ENCODE measurements around the gene CYP2S1. TPM values are rescaled to one million over a fixed set of nuclear protein-coding genes. Genes with fewer than 3 reads are reported as not detected.
A peak's percentile ranks its signal among the peaks of the same experiment; 100 is the strongest.

Gene CYP2S1
- total and polyA plus RNA-seq, 2 experiments from 2014 or later = not detected

DNA sequence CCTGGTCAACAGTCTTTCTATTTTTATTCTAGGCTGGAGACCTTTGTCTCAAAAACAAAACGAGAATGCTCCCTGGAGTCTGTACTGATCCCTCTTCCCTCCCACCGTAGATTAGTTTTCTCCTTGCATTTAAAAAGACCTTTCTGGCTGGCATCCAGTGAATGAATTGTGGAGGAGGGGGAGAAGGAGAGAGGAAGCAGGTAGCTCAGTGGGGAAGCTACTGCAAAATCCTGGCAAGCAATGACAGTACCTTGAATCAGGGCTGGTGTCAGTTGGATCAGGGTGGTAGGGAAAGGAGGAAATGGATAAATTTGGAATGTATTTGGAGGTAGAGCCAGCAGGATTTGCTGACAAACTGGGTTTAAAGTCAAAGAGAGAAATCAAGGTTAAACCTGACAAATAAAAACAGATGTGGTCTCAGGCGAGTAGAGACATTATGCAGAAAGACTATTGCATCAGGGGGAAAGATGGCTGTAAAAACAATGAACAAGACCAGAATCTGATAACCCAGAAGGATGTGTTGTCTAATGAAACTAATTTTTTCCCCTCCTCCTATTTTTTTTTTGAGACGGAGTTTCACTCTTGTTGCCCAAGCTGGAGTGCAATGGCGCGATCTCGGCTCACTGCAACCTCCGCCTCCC lies 3.5 kb upstream of the CYP2S1 start:
- Histone ChIP-seq H3K79me2 (ENCODE audit: insufficient read depth) (no peaks in the 10 kb centered on the region), H3K4me3 (no peak overlapping the region), H3K4me2 (ENCODE audit: unreplicated experiment) (no peak overlapping the region), H4K20me1 (ENCODE audit: insufficient read depth) (no peaks in the 10 kb centered on the region), H3K9ac (no peak overlapping the region), H3K4me1 (ENCODE audit: insufficient read depth) (no peaks in the 10 kb centered on the region), H3K9me2 (ENCODE audit: insufficient read depth) (no peaks in the 10 kb centered on the region), H3K27me3 (replicated peaks; ENCODE audit: insufficient read depth) (peaks cover 49% of the 10 kb centered on the region), H3K27ac (no peak overlapping the region), H3K9me3 (ENCODE audit: low read depth) (no peaks in the 10 kb centered on the region), H3K36me3 (ENCODE audit: low read depth) (no peaks in the 10 kb centered on the region), H3F3A (ENCODE audit: insufficient read depth) (no peaks in the 10 kb centered on the region), H2AFZ (no peak overlapping the region)
- in situ Hi-C loops (cut with MboI) = no loop called here
- 44% methylated on average over 8 of the region's 8 CpGs for WGBS, 2 experiments (ENCODE audit: low coverage in 1 of 2, low lambda C conversion rate in 2 of 2, missing lambda C conversion rate in 2 of 2)
- no peak for DNase-seq
- TF ChIP-seq EZH2phosphoT487 (IDR thresholded peaks at IDR 0.05; ENCODE audit: insufficient read depth, low read depth) (no peak), EZH2 (IDR thresholded peaks at IDR 0.05; ENCODE audit: insufficient read depth, poor library complexity, severe bottlenecking) (no peak)

DNA sequence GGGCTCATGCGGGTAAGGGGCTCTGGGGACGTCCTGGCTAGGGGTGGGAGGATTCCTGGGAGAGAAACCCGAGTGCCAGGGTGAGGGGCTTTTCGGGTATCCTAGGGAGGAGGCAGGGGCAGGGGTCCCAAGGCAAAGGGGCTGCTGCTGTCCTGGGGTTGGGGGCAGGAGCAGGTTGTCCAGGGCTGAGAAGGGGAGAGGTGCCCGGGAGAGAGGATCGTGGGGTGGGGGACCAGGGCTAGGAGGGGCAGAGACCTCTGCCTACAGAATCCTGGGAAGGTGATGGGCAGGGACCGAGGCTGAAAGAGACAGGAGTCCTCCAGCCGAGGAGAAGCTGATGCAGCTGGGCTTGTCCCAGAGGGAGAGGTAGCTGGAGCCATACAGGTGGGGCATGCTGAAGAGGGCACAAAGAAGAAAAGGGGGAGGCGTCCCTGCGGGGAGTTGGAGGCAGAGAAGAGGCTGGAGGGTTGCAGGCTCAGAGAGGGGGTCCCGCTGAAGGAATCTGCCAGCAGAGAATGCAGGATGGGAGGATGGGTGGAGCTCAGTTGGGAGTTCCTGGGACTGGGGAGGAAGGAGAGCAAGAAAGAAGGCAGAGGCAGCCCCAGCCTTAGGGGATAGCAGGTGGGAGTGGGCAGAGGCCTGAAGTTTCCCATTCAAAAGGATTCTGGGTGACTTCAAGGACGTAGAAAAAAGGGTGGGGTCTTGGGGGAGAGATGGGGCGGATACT lies 574 bp downstream of the CYP2S1 start:
- Histone ChIP-seq H3K9ac (no peak overlapping the region), H3K27ac (no peak overlapping the region), H3K36me3 (ENCODE audit: low read depth) (no peaks in the 10 kb centered on the region), H4K20me1 (ENCODE audit: insufficient read depth) (no peaks in the 10 kb centered on the region), H3K79me2 (ENCODE audit: insufficient read depth) (no peaks in the 10 kb centered on the region), H3K4me1 (ENCODE audit: insufficient read depth) (no peaks in the 10 kb centered on the region), H3K4me3 (no peak overlapping the region), H2AFZ (no peak overlapping the region), H3K9me3 (ENCODE audit: low read depth) (no peaks in the 10 kb centered on the region), H3K9me2 (ENCODE audit: insufficient read depth) (no peaks in the 10 kb centered on the region), H3F3A (ENCODE audit: insufficient read depth) (no peaks in the 10 kb centered on the region), H3K27me3 (replicated peaks; ENCODE audit: insufficient read depth) (peaks cover 44% of the 10 kb centered on the region), H3K4me2 (ENCODE audit: unreplicated experiment) (no peak overlapping the region)
- no peak for DNase-seq
- 29 to 36% methylated on average over 12 to 13 of the region's 13 CpGs for WGBS, 2 experiments (ENCODE audit: low coverage in 1 of 2, low lambda C conversion rate in 2 of 2, missing lambda C conversion rate in 2 of 2)
- TF ChIP-seq EZH2phosphoT487 (IDR thresholded peaks at IDR 0.05; ENCODE audit: insufficient read depth, low read depth) (no peak), EZH2 (IDR thresholded peaks at IDR 0.05; ENCODE audit: insufficient read depth, poor library complexity, severe bottlenecking) (no peak)
- in situ Hi-C loops (cut with MboI) = no loop called here

DNA sequence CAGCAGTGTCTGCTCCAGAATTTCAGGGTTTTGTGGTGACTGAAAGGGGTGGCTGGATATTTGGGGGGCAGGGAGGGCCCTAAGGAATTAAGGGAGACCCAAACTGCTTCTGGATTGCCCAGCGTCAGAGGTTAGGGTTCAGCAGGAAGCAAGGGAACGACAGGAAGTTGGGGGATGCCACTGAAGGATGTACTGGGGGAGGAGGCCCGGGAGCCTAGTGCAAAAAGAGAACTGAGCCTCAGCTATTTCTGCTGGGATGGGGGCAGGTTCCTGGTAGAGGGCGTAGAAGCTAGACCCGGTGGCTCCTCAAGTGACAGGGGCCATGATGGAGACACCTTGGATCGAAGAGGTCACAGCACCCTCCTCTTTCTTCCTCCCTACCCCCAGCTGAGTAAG lies 1.1 kb downstream of the CYP2S1 start:
- H3K9me2 ChIP-seq (ENCODE audit: insufficient read depth) = no peaks in the 10 kb centered on the region
- H3K9ac ChIP-seq = no peak overlapping the region
- no peaks in the 10 kb centered on the region for H3F3A ChIP-seq (ENCODE audit: insufficient read depth)
- in situ Hi-C loops (cut with MboI) = no loop called here
- no peaks in the 10 kb centered on the region for H3K9me3 ChIP-seq (ENCODE audit: low read depth)
- no peaks in the 10 kb centered on the region for H4K20me1 ChIP-seq (ENCODE audit: insufficient read depth)
- 71 to 82% methylated on average over 4 to 6 of the region's 6 CpGs for WGBS, 2 experiments (ENCODE audit: low coverage in 1 of 2, low lambda C conversion rate in 2 of 2, missing lambda C conversion rate in 2 of 2)
- no peak for DNase-seq
- no peaks in the 10 kb centered on the region for H3K4me1 ChIP-seq (ENCODE audit: insufficient read depth)
- H3K27me3 ChIP-seq (replicated peaks; ENCODE audit: insufficient read depth) = peaks cover 42% of the 10 kb centered on the region
- H3K79me2 ChIP-seq (ENCODE audit: insufficient read depth) = no peaks in the 10 kb centered on the region
- TF ChIP-seq EZH2 (IDR thresholded peaks at IDR 0.05; ENCODE audit: insufficient read depth, poor library complexity, severe bottlenecking) (no peak), EZH2phosphoT487 (IDR thresholded peaks at IDR 0.05; ENCODE audit: insufficient read depth, low read depth) (no peak)
- no peak overlapping the region for H3K4me2 ChIP-seq (ENCODE audit: unreplicated experiment)
- H2AFZ ChIP-seq = no peak overlapping the region
- H3K27ac ChIP-seq = no peak overlapping the region
- no peaks in the 10 kb centered on the region for H3K36me3 ChIP-seq (ENCODE audit: low read depth)
- H3K4me3 ChIP-seq = no peak overlapping the region

DNA sequence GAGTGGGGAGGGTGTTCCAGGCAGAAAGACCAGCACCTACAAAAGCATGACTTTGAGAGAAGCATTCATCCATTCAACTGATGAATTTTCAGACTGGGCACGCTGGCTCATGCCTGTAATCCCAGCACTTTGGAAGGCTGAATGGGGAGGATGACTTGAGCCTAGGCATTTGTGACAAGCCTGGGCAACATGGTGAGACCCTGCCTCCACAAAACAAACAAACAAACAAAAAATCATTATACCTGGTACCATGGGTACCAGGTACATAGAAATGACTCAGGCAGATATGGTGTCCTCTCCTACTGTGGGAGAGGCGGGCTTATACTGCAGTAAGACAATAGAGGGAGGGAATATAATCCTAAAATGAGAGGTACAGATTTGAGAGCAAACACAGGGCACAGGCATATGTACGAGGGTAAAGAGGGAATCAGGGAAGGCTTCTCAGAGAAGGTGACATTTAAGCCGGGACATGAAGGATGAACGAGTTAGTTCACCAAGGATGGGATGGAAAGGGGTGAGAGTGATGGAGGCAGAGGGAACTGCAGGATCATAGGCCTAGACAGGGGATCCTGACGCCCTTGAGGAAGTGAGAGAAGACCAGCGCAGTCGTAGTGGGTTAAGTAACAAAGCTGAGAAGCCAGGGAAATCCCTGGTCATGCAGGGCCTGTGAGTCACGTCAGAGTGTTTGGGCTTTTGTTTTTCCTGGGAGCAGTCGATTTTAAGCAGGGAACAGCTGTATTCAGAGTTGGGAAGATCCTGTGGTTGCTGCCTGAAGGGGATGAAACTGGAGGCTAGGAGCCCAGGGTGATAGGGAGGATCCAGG lies 2.9 kb downstream of the CYP2S1 start:
- H3K9me2 ChIP-seq (ENCODE audit: insufficient read depth) = no peaks in the 10 kb centered on the region
- H3K4me1 ChIP-seq (ENCODE audit: insufficient read depth) = no peaks in the 10 kb centered on the region
- H3K27ac ChIP-seq = no peak overlapping the region
- no peak overlapping the region for H2AFZ ChIP-seq
- peak; percentile 10 for DNase-seq
- H3K9me3 ChIP-seq (ENCODE audit: low read depth) = no peaks in the 10 kb centered on the region
- no peaks in the 10 kb centered on the region for H3F3A ChIP-seq (ENCODE audit: insufficient read depth)
- peaks cover 28% of the 10 kb centered on the region for H3K27me3 ChIP-seq (replicated peaks; ENCODE audit: insufficient read depth)
- no peaks in the 10 kb centered on the region for H4K20me1 ChIP-seq (ENCODE audit: insufficient read depth)
- no peak overlapping the region for H3K4me2 ChIP-seq (ENCODE audit: unreplicated experiment)
- no peaks in the 10 kb centered on the region for H3K36me3 ChIP-seq (ENCODE audit: low read depth)
- 71 to 76% methylated on average over 10 of the region's 10 CpGs for WGBS, 2 experiments (ENCODE audit: low coverage in 1 of 2, low lambda C conversion rate in 2 of 2, missing lambda C conversion rate in 2 of 2)
- in situ Hi-C loops (cut with MboI) = no loop called here
- H3K9ac ChIP-seq = no peak overlapping the region
- H3K4me3 ChIP-seq = no peak overlapping the region
- TF ChIP-seq EZH2 (IDR thresholded peaks at IDR 0.05; ENCODE audit: insufficient read depth, poor library complexity, severe bottlenecking) (no peak), EZH2phosphoT487 (IDR thresholded peaks at IDR 0.05; ENCODE audit: insufficient read depth, low read depth) (no peak)
- H3K79me2 ChIP-seq (ENCODE audit: insufficient read depth) = no peaks in the 10 kb centered on the region

All from GM23248 (cell line).